Liver (tissue), 9 donors: Measurements from ENCODE around the gene ADGRV1. TPM values are rescaled to one million over a fixed set of nuclear protein-coding genes. Genes with fewer than 3 reads are reported as not detected.

Experiments used
- DNase-seq: peaks from one replicate; pipeline ENCODE4 v3.0.0-alpha.2; 2017; ENCODE audit warnings: low spot score
- H3K27ac ChIP-seq, 2 donors: one replicate each; pipeline ENCODE4 v1.7.0; 2013; ENCODE audit warnings: inconsistent platforms in 2 of 2, low read length in 2 of 2, control low read depth in 1 of 2, low read depth in 1 of 2, mild to moderate bottlenecking in 1 of 2
- H3K27me3 ChIP-seq, 4 donors: one replicate each; pipeline versions ENCODE4 v1.6.1 to v1.7.0; 2013; ENCODE audit warnings: low read length in 3 of 4, inconsistent platforms in 1 of 4, mild to moderate bottlenecking in 1 of 4, moderate library complexity in 1 of 4; ENCODE audit not compliant: control insufficient read depth in 4 of 4, insufficient read depth in 4 of 4
- H3K36me3 ChIP-seq, 4 donors: one replicate each; pipeline versions ENCODE4 v1.6.1 to v1.7.0; 2013; ENCODE audit warnings: low read length in 3 of 4, mild to moderate bottlenecking in 3 of 4, low read depth in 1 of 4, moderate library complexity in 1 of 4; ENCODE audit not compliant: control insufficient read depth in 4 of 4, insufficient read depth in 3 of 4
- H3K4me1 ChIP-seq, 4 donors: one replicate each; pipeline versions ENCODE4 v1.6.1 to v1.7.0; 2013; ENCODE audit warnings: low read length in 3 of 4, mild to moderate bottlenecking in 3 of 4, moderate library complexity in 1 of 4; ENCODE audit not compliant: control insufficient read depth in 4 of 4, insufficient read depth in 4 of 4
- H3K4me3 ChIP-seq, 3 donors: one replicate each; pipeline versions ENCODE4 v1.6.1 to v1.7.0; 2013; ENCODE audit warnings: low read length in 3 of 3, control low read depth in 1 of 3, low read depth in 1 of 3, mild to moderate bottlenecking in 1 of 3
- H3K9ac ChIP-seq, 2 donors: one replicate each; pipeline ENCODE4 v1.7.0; 2013; ENCODE audit warnings: low read length in 2 of 2, mild to moderate bottlenecking in 2 of 2, moderate library complexity in 2 of 2, control low read depth in 1 of 2, low read depth in 1 of 2
- H3K9me3 ChIP-seq, 4 donors: one replicate each; pipeline versions ENCODE4 v1.6.1 to v1.7.0; 2013; ENCODE audit warnings: low read length in 3 of 4; ENCODE audit not compliant: control insufficient read depth in 4 of 4
- EGR1 ChIP-seq, 2 donors: IDR thresholded peaks; 2 replicates each; pipeline ENCODE4 v1.6.1; 2016 to 2018; ENCODE audit warnings: antibody characterized with exemption in 2 of 2, low read depth in 2 of 2
- FOXA1 ChIP-seq: IDR thresholded peaks from 2 replicates; pipeline ENCODE4 v1.6.1; 2016; ENCODE audit warnings: antibody characterized with exemption
- FOXA2 ChIP-seq: IDR thresholded peaks from 2 replicates; pipeline ENCODE4 v1.6.1; 2016; ENCODE audit warnings: antibody characterized with exemption
- HNF4A ChIP-seq, 2 donors: conservative IDR thresholded peaks; 2 replicates each; pipeline ENCODE4 v1.6.1; 2016; ENCODE audit warnings: antibody characterized with exemption in 2 of 2, mild to moderate bottlenecking in 2 of 2
- HNF4G ChIP-seq: IDR thresholded peaks from 2 replicates; pipeline ENCODE4 v1.6.1; 2016; ENCODE audit warnings: antibody characterized with exemption
- JUND ChIP-seq, 2 donors: IDR thresholded peaks; 2 replicates each; pipeline ENCODE4 v1.6.1; 2016; ENCODE audit warnings: antibody characterized with exemption in 2 of 2
- MAX ChIP-seq: IDR thresholded peaks from 2 replicates; pipeline ENCODE4 v1.6.1; 2016; ENCODE audit warnings: antibody characterized with exemption
- NR2F2 ChIP-seq: IDR thresholded peaks from 2 replicates; pipeline ENCODE4 v1.6.1; 2016; ENCODE audit warnings: antibody characterized with exemption
- RAD21 ChIP-seq, 2 donors: IDR thresholded peaks; 2 replicates each; pipeline ENCODE4 v1.6.1; 2016; ENCODE audit warnings: antibody characterized with exemption in 2 of 2, mild to moderate bottlenecking in 2 of 2
- REST ChIP-seq: IDR thresholded peaks from 2 replicates; pipeline ENCODE4 v1.6.1; 2016; ENCODE audit warnings: antibody characterized with exemption, mild to moderate bottlenecking
- RXRA ChIP-seq, 2 donors: IDR thresholded peaks; 2 replicates each; pipeline ENCODE4 v1.6.1; 2017 to 2018; ENCODE audit warnings: antibody characterized with exemption in 2 of 2, mild to moderate bottlenecking in 1 of 2
- SP1 ChIP-seq: IDR thresholded peaks from 2 replicates; pipeline ENCODE4 v1.6.1; 2018; ENCODE audit warnings: antibody characterized with exemption, mild to moderate bottlenecking
- TAF1 ChIP-seq: conservative IDR thresholded peaks from 2 replicates; pipeline ENCODE4 v1.6.1; 2016; ENCODE audit warnings: antibody characterized with exemption, mild to moderate bottlenecking
- YY1 ChIP-seq: IDR thresholded peaks from 2 replicates; pipeline ENCODE4 v1.6.1; 2016; ENCODE audit warnings: antibody characterized with exemption, mild to moderate bottlenecking
- WGBS: extraction: QIAGEN DNeasy Blood & Tissue Kit; methylation state at CpG from one replicate; pipeline ENCODE4 v1.1.7; 2013; 5-methylcytosine and 5-hydroxymethylcytosine counted together
- polyA plus RNA-seq, 2 donors: library from polyadenylated mRNA; stranded (reverse) in 1 of 2; unstranded in 1 of 2; fragments of 200-250 nt in 1 of 2; fragments of >200 nt in 1 of 2; fragmentation: Nextera tagmentation in 1 of 2; extraction: Ambion mirVana in 1 of 2; gene quantifications; one replicate each; pipeline versions ENCODE4 v1.2.1 to v1.2.3, GENCODE V29; 2013 to 2015
- total RNA-seq, 2 donors: library from RNA; depleted of rRNA; stranded (reverse); fragments of >200 nt; gene quantifications; one replicate each; pipeline ENCODE4 v1.2.3, GENCODE V29; 2014
- TF ChIP-seq, protein P1 (sequence below): IDR thresholded peaks from 2 replicates; pipeline ENCODE4 v1.6.1; 2016; ENCODE audit warnings: antibody characterized with exemption
- TF ChIP-seq, protein P2 (sequence below): fragments of 150-350 bp; IDR thresholded peaks from 2 replicates; pipeline ENCODE4 v1.5.1; 2017; ENCODE audit warnings: improper control_type of control experiment, low read depth, low read length; ENCODE audit not compliant: missing input control
- TF ChIP-seq, protein P3 (sequence below): IDR thresholded peaks from 2 replicates; pipeline ENCODE4 v1.6.1; 2016; ENCODE audit warnings: antibody characterized with exemption
- donor health status: healthy.
- donor health status: healthy.
- donor health status: healthy.
- donor health status: healthy.
- donor health status: healthy.

ADGRV1 gene
- total and polyA plus RNA-seq, 4 donors, result 5.1 to 15.5 (median 9.6) TPM

GRCh38 chr5:91206103-91206502, 647.5 kb downstream of the ADGRV1 start:
- H3K9ac ChIP-seq, result no peak overlapping the region
- no peak for TF ChIP-seq EGR1 (IDR thresholded peaks at IDR 0.05; ENCODE audit: low read depth in 2 of 2)
- no peak for TF ChIP-seq MAX
- no peak for TF ChIP-seq JUND (IDR thresholded peaks at IDR 0.05)
- TF ChIP-seq HNF4A (conservative IDR thresholded peaks at IDR 0.05), result no peak
- no peak for TF ChIP-seq RAD21 (IDR thresholded peaks at IDR 0.05)
- TF ChIP-seq FOXA1, result no peak
- no peak for TF ChIP-seq REST
- TF ChIP-seq, protein P1, sequence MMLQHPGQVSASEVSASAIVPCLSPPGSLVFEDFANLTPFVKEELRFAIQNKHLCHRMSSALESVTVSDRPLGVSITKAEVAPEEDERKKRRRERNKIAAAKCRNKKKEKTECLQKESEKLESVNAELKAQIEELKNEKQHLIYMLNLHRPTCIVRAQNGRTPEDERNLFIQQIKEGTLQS, result no peak
- TF ChIP-seq NR2F2, result no peak
- TF ChIP-seq, protein P2, sequence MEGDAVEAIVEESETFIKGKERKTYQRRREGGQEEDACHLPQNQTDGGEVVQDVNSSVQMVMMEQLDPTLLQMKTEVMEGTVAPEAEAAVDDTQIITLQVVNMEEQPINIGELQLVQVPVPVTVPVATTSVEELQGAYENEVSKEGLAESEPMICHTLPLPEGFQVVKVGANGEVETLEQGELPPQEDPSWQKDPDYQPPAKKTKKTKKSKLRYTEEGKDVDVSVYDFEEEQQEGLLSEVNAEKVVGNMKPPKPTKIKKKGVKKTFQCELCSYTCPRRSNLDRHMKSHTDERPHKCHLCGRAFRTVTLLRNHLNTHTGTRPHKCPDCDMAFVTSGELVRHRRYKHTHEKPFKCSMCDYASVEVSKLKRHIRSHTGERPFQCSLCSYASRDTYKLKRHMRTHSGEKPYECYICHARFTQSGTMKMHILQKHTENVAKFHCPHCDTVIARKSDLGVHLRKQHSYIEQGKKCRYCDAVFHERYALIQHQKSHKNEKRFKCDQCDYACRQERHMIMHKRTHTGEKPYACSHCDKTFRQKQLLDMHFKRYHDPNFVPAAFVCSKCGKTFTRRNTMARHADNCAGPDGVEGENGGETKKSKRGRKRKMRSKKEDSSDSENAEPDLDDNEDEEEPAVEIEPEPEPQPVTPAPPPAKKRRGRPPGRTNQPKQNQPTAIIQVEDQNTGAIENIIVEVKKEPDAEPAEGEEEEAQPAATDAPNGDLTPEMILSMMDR, result no peak
- no peak for TF ChIP-seq FOXA2
- TF ChIP-seq SP1, result no peak
- TF ChIP-seq TAF1, result no peak
- no peak for TF ChIP-seq YY1
- no peak for TF ChIP-seq RXRA (IDR thresholded peaks at IDR 0.05)
- TF ChIP-seq, protein P3, sequence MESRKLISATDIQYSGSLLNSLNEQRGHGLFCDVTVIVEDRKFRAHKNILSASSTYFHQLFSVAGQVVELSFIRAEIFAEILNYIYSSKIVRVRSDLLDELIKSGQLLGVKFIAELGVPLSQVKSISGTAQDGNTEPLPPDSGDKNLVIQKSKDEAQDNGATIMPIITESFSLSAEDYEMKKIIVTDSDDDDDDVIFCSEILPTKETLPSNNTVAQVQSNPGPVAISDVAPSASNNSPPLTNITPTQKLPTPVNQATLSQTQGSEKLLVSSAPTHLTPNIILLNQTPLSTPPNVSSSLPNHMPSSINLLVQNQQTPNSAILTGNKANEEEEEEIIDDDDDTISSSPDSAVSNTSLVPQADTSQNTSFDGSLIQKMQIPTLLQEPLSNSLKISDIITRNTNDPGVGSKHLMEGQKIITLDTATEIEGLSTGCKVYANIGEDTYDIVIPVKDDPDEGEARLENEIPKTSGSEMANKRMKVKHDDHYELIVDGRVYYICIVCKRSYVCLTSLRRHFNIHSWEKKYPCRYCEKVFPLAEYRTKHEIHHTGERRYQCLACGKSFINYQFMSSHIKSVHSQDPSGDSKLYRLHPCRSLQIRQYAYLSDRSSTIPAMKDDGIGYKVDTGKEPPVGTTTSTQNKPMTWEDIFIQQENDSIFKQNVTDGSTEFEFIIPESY, result no peak
- no peak overlapping the region for H3K27ac ChIP-seq
- no peak for DNase-seq
- 98% methylated on average over 5 of the region's 5 CpGs for WGBS
- H3K4me3 ChIP-seq, result no peak overlapping the region
- H3K36me3 ChIP-seq, result no peaks in the 10 kb centered on the region
- H3K4me1 ChIP-seq, result no peaks in the 10 kb centered on the region
- no peaks in the 10 kb centered on the region for H3K27me3 ChIP-seq
- H3K9me3 ChIP-seq, result no peaks in the 10 kb centered on the region

- Histone ChIP-seq H3K9me3 (no peaks in the 10 kb centered on the region), H3K36me3 (no peaks in the 10 kb centered on the region), H3K27me3 (no peaks in the 10 kb centered on the region), H3K27ac (no peak overlapping the region), H3K4me1 (no peaks in the 10 kb centered on the region), H3K9ac (no peak overlapping the region), H3K4me3 (no peak overlapping the region)
- DNase-seq, result no peak
- no peak for TF ChIP-seq FOXA1
- no peak for TF ChIP-seq YY1
- TF ChIP-seq HNF4G, result no peak
- TF ChIP-seq, protein P3, result no peak
- TF ChIP-seq RAD21 (IDR thresholded peaks at IDR 0.05), result no peak
- TF ChIP-seq JUND (IDR thresholded peaks at IDR 0.05), result no peak
- TF ChIP-seq, protein P2, result no peak
- WGBS, result 98% methylated on average over 2 of the region's 2 CpGs
Measured at GRCh38 chr5:91206734-91207133, 648.1 kb downstream of the ADGRV1 start.
